GM19035 (cell line): ENCODE results near the gene CUBN.

Experiments
- ATAC-seq: cut with Tn5 transposase; IDR thresholded peaks from one replicate; pipeline ENCODE4 v1.9.1; 2021; ENCODE audit not compliant: unreplicated experiment

Gene CUBN

DNA sequence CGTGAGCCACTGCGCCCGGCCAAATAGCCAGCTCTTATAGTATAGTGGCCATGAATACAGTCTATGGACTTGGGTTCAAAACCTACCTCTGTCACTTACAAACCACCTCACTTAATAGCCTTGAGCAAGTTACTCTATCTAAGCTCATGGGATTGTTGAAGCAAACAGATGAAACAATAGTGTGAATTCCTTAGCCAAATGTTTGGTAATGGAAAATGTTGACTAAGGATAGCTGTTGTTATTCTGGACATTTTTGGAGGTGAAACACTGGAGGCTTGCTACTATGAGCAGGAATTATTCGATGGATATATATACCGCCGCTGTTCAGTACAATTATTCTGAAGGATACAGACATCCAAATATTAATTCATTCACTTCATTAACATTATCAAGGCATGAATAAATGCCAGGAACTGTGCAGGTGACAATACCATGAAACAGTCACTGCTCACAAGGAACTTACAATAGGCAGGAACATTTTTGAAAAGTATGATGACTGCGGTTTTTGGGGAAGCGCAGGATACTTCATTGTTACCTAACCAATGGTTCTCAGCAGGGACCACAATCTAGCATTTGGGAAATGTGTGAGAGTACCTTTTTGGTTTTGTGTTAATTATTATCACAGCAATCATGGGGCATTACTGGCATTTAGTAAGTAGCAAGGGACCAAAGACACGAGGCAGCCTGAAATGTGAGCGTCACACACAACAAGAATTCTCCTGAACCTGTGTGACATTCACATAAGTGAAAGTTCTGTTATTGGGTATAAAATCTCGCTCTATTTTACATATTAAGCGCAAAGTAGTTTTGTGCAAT is 55.7 kb downstream of the CUBN start:
- no peak for ATAC-seq

DNA sequence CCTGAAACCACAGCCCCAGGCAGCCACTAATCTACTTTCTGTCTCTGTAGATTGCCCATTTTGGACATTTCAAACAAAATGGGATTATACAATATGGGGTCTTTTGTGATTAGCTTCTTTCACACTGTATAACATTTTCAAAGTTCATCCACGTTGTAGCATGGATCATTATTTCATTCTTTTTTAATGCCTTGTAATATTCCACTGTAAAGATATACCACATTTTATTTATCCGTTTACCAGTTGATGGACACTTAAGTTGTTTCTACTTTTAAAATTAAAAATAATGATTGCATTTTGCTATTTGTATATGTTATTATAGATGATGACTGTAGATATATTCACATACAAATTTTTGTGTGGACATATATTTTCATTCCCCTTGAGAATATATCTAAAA is 60.7 kb downstream of the CUBN start:
- no peak for ATAC-seq

DNA sequence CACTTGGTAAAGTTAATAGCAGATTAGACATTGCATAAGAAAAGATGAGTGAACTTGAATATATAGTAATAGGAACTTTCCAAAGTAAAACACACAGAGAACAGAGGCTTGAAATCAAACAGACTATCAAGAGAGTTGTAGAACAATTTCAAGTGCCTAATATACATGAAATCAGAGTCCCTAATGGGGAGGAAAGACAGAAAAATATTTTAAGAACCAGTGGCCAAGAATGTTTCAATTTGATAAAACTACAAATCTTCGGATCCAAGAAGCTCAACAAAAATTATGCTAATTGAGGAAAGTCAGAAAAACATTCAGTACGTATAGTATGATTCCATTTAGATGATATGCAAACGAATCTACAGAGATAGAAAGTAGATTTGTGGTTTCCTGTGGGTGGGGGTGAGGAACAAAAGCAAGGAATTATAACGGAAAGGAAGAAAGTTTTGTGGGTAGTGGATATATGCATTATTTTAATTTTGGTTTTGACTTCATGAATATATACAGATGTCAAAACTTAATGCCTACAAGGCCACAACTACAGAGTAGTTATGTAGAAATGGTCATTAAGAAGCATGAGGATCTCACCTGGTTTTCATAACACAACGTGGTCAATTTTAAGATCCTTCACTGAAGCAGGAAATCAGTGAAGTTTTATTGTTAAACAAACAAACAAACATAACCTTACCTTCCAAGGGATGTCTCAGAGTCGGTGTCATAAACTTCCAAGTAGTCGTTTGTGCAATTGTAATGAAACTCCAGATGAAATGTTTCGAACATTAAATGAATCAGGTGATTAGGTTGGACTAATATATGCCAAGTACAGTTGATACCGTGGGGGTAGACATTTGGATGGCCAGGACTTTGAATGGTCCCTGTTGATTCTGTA is 62.0 kb downstream of the CUBN start:
- ATAC-seq = no peak

DNA sequence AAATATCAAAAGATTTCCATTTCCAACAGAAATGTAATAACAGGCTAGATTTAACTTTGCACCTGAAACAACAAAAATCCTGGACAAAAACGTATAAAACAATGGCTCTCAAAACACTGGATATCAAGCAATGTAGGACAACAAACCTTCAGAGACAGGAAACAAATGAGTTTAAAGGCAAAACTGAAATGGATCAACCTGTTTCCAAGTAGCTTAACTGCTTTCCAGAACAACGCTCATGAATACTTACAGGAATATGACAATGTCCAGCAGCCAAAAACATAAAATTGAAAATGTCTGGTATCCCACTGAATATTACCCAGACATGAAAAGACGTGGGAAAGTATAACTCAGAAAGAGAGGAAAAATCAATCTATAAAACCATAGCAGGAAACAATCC is 62.8 kb downstream of the CUBN start:
- no peak for ATAC-seq

DNA sequence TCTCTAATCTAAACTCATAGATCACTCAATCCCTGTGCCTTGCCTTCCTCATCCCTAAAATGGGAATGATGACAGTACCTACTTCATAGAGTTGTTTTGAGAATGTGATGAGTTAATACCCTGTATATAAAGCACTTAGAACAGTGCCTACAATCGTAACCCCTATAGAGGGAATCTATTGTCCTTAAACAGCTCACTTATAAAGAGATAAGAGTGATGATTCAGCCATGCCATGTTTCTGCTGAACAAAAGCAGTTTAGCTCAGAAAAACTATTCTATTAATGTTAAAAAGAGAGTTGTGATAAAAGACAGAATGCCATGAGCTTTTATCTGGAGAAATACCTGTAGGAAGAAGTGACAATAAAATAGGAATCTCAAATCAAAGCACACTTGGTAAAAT is 63.6 kb downstream of the CUBN start:
- no peak for ATAC-seq

DNA sequence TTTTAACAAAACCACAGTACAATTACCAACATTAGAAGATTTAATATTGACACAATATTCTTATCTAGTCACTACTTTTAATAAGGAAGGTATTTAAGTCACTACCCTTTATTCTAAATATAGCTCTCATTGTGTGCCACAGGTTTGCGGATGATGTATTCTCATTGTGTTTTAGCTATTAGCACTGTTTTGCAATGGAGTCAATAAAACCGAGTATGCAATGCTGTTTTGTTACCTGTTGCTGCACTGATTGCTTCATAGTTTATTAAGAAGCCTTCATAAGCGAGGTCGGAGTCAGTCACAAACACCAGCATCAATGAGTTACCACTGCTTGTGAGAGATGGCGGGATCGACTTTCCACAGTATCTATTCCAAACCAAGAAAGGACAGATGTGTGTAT is 64.3 kb downstream of the CUBN start:
- ATAC-seq = no peak

DNA sequence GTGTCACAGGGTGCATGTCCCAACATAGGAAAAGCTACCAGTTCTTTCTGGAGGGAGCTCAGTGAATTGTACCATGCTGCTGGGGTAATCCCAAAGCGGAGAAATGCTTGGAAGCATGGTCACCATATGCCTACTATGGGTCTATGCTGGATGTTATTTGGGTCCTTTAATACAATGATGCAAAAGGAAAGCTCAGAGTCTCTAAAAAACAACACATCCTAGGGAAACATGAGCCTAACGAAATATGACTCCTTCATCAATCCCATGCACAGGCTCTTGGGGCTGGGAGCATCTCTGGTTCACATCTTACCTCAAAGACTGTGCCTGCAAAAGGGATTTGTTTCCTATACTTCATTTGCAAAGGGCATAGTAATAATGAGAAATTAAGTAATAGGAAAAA is 65.2 kb downstream of the CUBN start:
- no peak for ATAC-seq

DNA sequence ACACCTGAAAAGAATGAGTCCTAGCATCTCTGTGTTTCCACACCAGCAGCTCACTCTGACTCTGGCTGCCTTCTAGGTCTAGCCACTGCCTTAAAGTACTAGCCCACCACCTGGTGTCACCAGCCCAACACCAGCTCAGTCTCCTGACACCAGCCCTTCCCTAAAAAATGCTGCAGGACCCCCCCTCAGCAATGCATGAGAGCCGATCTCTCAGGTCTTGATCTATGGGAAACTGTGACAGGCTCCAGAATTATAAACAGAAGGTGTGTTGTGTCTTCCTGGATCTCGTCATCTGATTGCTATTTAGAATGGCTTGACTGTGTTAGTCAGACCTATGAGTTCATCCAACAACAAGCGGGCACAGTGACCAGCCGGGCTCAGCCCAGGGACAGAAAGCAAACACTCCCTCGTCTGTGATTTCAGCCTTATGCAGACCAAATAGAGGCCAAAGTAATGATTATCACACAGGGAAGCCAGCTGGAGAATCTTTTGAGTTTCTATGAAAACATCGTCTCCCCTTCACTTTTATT is 66.6 kb downstream of the CUBN start:
- ATAC-seq = no peak

DNA sequence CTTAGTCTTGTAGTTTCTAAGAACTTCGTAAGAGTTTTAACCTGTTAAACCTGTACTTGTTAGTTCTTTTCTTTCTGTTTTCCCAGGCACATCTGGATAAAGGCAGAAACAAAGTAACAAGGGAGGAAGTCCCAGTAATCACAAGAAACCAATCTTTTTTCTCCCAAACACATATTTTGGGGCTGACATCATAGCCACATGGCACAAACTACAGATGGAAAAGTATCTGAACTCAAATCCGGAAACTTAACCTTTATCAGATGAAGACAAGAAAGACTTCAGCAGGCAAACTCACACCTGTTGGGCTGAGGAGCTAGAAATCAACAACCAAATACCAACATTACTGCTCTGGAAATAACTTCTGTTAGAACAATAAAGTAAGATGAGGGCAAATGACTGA is 67.1 kb downstream of the CUBN start:
- no peak for ATAC-seq

DNA sequence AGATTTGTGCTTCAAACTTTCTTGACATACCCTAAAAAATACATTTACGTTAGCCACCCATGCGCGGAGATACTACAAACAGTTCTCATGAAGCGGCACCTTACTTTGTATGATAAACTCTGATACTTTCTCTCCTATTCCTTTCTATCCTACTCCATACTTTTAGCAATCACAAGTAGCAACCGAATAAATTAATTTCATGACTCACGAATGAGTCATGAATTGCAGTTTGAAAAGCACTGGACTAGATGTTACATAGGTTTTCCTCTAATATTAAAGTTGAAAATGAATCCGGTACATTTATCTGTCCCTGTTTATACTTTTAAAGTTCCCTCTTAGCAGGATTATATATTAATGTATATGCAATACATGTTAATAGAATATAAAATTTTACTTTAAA is 67.6 kb downstream of the CUBN start:
- no peak for ATAC-seq

DNA sequence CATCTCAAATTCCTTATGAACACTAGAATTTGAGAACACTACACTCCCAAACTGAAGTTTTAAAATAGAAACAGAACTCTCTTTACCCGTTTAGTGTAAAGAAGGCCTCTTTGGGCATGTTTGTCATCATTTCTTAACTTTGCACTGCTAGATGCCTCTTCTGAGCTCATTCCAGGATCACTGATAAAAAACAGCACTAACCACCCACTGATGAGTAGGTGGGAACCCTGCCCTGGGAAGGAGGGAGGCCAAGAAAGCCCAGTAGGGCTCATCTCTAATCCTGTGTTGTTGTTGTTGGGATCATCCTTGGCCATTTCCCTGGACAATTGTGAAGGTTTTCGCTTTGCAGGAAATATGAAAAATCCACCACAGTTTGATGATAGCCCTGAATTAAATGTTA is 68.2 kb downstream of the CUBN start:
- no peak for ATAC-seq

DNA sequence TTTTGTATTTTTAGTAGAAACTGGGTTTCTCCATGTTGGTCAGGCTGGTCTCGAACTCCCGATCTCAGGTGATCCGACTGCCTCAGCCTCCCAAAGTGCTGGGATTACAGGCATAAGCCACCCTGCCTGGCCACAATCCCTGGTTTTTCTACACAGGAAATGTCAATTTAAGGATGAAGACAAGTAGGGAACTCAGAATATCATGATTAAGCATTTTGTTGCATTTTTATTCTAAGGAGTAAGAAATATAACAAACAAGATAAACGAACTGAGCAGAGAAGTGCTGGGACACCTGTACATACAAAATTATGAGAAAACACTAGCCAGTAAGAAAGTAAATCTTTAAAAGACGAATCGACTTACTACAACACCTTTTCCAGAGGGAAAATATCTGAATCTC is 69.3 kb downstream of the CUBN start:
- ATAC-seq = no peak

DNA sequence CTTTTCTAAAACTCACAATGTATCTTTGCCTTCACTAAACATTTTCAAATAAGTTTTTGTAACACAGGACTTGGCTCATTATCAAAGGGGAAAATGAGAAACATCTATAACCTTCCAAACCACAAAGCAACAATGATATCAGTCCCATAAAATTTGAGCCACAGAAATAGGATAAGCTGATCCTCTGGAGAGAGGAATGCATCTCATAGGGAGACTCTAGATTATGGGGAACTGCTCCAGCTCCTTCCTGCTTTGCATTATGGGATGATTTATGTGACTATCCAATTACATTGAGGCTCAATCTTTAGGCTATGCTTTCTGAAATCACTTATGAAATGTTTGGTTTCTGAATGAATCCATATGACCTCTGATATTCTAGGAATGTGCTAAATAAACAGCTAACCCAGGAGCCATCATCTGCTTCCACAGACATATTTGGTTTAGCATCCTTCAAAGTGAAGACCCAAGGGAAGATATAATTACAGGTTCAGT is 70.4 kb downstream of the CUBN start:
- no peak for ATAC-seq

DNA sequence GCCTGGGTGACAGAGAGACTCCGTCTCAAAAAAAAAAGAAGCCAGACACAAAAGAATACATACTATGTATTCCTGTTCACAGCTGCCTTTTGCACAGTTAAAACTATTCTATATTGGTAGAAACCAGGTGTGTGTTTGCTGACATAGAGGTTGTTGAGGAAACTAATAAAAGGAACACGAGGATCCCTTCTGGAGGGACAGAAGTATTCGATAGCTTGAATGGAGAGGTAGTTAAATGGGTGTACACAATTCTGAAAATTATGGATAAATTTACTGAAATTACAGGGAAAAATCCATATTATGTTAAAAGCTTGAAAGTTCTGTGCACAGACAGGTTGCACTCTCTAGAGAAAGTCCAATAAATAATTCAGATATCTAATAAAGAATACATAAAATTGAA is 71.5 kb downstream of the CUBN start:
- no peak for ATAC-seq

DNA sequence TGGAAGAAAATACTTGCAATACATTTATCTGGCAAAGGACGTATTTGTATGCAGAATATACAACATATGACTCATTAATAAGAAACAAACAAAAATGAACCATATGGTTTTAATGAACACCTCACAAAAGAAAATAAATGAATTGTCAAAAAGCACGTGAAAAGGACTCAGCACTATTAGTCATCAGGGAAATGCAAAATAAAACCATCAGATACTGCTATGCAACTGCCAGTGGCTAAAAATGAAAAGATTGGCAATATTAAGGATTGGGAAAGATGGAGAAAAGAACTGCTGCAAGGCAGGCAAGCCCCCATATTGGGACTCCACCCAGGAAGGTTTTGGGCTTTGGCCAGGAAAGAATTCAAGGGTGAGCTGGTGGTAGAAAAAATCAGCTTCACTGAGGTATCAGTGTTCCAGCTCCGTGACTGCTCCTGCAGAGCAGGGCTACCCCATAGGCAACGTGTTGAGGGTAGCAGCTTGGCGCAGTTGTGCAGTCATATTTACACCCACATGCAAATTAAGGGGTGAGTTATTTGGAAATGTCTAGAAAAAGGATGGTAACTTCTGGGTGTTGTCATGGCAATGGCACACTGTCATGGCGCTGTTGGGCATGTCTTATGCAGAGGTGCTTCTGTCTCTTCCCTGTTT is 72.7 kb downstream of the CUBN start:
- ATAC-seq = no peak

DNA sequence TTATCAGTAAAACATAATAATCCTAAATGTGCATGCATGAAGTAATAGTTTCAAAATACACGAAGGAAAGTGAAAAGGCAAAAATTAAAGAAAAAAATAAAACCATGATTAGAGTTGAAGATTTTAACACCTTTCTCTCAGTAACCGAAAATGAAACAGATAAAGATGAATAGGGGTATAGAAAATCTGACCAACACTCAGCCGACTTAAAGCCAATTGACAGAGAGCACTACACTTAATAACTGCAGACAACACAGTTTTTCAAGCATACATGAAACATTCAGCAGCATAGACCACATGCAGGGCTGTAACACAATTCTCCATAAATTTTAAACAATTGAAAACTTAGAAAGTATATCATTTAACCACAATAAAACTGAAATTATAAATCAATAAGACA is 76.1 kb downstream of the CUBN start:
- ATAC-seq = no peak

DNA sequence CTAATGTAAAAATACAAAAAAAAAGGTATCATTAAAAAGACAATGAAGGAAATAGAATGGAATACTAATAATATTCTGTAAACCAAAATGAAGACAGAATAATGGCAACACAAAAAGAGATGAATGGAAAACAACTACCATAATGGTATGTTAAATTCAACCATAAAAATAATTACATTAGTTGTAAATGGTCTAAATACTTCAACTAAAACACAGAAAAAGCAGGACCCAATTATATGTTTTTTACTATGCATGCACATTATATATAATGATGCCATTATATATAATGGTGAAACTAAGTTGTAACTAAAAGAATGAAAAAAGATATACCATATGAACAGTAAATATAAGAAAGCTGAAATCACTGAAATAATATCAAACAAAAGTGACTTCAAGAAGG is 76.5 kb downstream of the CUBN start:
- ATAC-seq = no peak

DNA sequence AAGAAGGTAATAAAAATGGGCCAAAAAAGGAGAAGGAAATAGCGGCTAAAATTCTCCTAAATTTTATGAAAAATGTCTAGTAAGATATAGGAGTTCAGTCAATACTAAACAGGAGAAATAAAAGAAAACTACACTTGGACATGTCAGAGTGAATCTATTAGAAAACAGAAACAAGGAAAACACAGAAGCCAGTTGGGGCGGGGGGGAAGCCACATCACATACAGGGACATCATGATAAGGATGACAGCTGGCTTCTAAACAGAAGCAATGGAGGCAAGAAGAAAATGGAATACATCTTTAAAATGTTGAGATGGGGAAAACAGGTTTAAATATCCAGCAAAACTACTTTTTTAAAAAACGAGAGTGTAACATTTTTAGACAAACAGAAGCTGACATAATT is 77.8 kb downstream of the CUBN start:
- no peak for ATAC-seq

DNA sequence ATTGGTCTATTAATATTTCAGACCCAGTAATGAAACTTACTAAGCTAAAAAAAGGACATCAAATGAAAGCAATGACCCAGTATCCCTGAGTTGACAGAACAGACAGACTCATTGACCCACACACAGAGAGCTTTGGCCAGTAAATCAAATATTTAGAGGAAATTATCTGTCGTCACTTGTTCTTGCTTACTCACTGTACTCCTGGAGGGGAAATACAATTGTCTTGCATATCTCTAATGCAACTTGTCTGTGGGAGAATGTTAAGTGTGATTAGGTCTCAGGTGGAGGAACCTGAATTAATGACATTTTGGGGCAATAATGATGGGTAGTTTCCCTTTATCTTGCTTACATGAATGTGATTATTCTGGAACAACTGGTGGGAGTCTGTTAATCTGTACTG is 80.4 kb downstream of the CUBN start:
- ATAC-seq = no peak

DNA sequence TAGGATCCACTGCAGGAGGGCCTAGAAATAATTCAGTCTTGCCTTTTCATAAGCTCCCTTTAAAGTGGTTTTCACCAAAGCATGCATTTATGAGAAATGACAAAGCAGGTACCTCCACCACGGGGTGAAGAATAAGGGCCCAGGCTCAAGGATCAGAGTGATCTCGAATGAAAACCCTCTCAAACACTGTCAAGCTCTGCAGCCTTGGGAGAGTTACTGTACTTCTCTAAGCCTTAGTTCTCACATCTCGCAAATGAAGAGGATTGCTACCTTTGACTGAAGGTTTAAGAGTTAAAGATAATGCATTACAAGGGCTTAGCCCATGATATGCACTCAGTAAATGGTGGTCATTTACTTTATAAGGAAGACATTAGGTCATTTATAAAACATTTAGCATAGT is 81.7 kb downstream of the CUBN start:
- ATAC-seq = no peak

DNA sequence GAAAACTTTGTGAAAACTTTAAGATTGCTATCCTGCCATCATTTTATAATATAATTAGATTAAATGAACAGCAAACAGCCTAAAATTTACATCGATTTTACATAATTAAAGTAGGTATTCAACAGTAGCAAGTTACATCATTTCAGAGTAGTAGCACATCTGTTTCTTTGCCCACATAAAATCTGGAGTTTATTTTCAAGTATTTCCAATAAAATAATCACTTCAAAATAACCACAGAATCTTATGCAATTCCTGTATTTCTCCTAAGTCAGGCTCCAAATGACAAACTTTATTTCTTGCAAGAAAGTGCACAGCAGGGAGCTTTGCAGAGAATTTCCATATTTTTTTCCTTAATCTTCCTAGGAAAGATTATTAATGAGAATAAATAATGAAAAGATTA is 82.6 kb downstream of the CUBN start:
- ATAC-seq = no peak
